HCT116 (cell line): ENCODE data around the gene SAP130. TPM values are rescaled to one million over a fixed set of nuclear protein-coding genes. Genes with fewer than 3 reads are reported as not detected.

Experiments used
- ATAC-seq: fragments of 200-7000 bp; cut with Tn5 transposase; 2 replicates; pipeline ENCODE4 v1.9.1; 2020; ENCODE audit warnings: mild to moderate bottlenecking, moderate library complexity
- BruUV-seq: library from RNA; stranded (reverse); fragments of 400-500 nt; replicated peaks from 2 replicates; lab custom pipeline; 2021; lab: Mats Ljungman, UMichigan
- CTCF ChIA-PET: fragments of 300-600 bp; sonication (Branson Sonifier 250); formaldehyde crosslinking; loops from one replicate; lab custom pipeline; 2021; ENCODE audit warnings: antibody characterized with exemption; lab: Charles Lee
- POLR2A ChIA-PET: fragments of 300-600, 350-600 bp; sonication (Branson Sonifier 250); formaldehyde crosslinking; loops from one replicate; lab custom pipeline; 2021; ENCODE audit warnings: antibody characterized with exemption; lab: Charles Lee
- RAD21 ChIA-PET, 2 experiments: fragments of 300-600 bp; sonication (Branson Sonifier 250); formaldehyde crosslinking; loops; one replicate each; lab custom pipeline; 2023; ENCODE audit warnings: low total read pairs in 2 of 2; ENCODE audit not compliant: uncharacterized antibody in 2 of 2, unreplicated experiment in 2 of 2, low non-redundant PET in 1 of 2; lab: Charles Lee
- DNase-seq: peaks from one replicate; pipeline ENCODE4 v3.0.0-alpha.2; 2010; ENCODE audit warnings: low read depth, low spot score
- H2AFZ ChIP-seq: fragments of 200-600 bp; shearing (Covaris generic), sonication (generic); 2 replicates; pipeline ENCODE4 v1.6.1; 2017; ENCODE audit warnings: low read depth, mixed run types, mixed read lengths, antibody characterized with exemption, low read length; ENCODE audit not compliant: poor library complexity, severe bottlenecking
- H3K27ac ChIP-seq: 2 replicates; pipeline ENCODE4 v1.5.1; 2012; ENCODE audit warnings: low read depth, low read length
- H3K27me3 ChIP-seq: fragments of 200-600 bp; sonication (generic); 2 replicates; pipeline ENCODE4 v1.6.1; 2016; ENCODE audit warnings: mixed run types, low read length, mixed read lengths; ENCODE audit not compliant: insufficient read depth
- H3K36me3 ChIP-seq, 2 experiments: fragments of 200-500 bp in 1 of 2; fragments of 200-600 bp in 1 of 2; sonication (Bioruptor generic) in 1 of 2; sonication (generic) in 1 of 2; 2 replicates each; pipeline versions ENCODE4 v1.5.1 to v1.6.1; 2014 to 2016; ENCODE audit warnings: low read length in 2 of 2, inconsistent platforms in 1 of 2, mixed read lengths in 1 of 2, mixed run types in 1 of 2; ENCODE audit not compliant: insufficient read depth in 2 of 2, control insufficient read depth in 1 of 2
- H3K4me1 ChIP-seq, 2 experiments: fragments of 200-600 bp in 1 of 2; sonication (generic) in 1 of 2; 2 replicates each; pipeline versions ENCODE4 v1.5.1 to v1.6.1; 2012 to 2017; ENCODE audit warnings: low read length in 2 of 2, inconsistent platforms in 1 of 2, mild to moderate bottlenecking in 1 of 2, mixed read lengths in 1 of 2, mixed run types in 1 of 2, moderate library complexity in 1 of 2; ENCODE audit not compliant: insufficient read depth in 2 of 2, control insufficient read depth in 1 of 2
- H3K4me2 ChIP-seq: fragments of 200-600 bp; sonication (generic); 2 replicates; pipeline ENCODE4 v1.6.1; 2017; ENCODE audit warnings: mixed run types, low read length, mixed read lengths
- H3K4me3 ChIP-seq, 2 experiments: fragments of 200-600 bp in 1 of 2; sonication (generic) in 1 of 2; replicated peaks in 1 of 2; 2 replicates each; pipeline ENCODE4 v1.5.1; 2011 to 2016; ENCODE audit warnings: low read length in 2 of 2, control low read depth in 1 of 2, low read depth in 1 of 2, mild to moderate bottlenecking in 1 of 2, mixed read lengths in 1 of 2, mixed run types in 1 of 2
- H3K79me2 ChIP-seq: fragments of 200-600 bp; sonication (generic); 2 replicates; pipeline ENCODE4 v1.6.1; 2017; ENCODE audit warnings: mild to moderate bottlenecking, mixed run types, low read length, moderate library complexity, mixed read lengths; ENCODE audit not compliant: insufficient read depth
- H3K9ac ChIP-seq: fragments of 200-600 bp; sonication (generic); 2 replicates; pipeline ENCODE4 v1.6.1; 2016; ENCODE audit warnings: low read length, mixed read lengths
- H3K9me2 ChIP-seq: fragments of 200-600 bp; sonication (generic), shearing (Covaris generic); 2 replicates; pipeline ENCODE4 v1.6.1; 2017; ENCODE audit warnings: mixed run types, mild to moderate bottlenecking, moderate library complexity; ENCODE audit not compliant: insufficient read depth
- H3K9me3 ChIP-seq, 2 experiments: fragments of 200-500 bp in 1 of 2; fragments of 200-600 bp in 1 of 2; sonication (Bioruptor generic) in 1 of 2; sonication (generic) in 1 of 2; 2 replicates each; pipeline ENCODE4 v1.6.1; 2014 to 2017; ENCODE audit warnings: low read length in 2 of 2, mixed read lengths in 2 of 2, inconsistent platforms in 1 of 2, low read depth in 1 of 2, mild to moderate bottlenecking in 1 of 2, mixed run types in 1 of 2, moderate library complexity in 1 of 2; ENCODE audit not compliant: control insufficient read depth in 1 of 2, insufficient read depth in 1 of 2
- H4K20me1 ChIP-seq: fragments of 200-600 bp; sonication (generic), shearing (Covaris generic); 2 replicates; pipeline ENCODE4 v1.6.1; 2017; ENCODE audit warnings: mixed run types, mild to moderate bottlenecking, moderate library complexity; ENCODE audit not compliant: insufficient read depth
- EGR1 ChIP-seq: IDR thresholded peaks from 2 replicates; pipeline ENCODE4 v1.6.1; 2012; ENCODE audit warnings: low read depth
- TCF7L2 ChIP-seq: IDR thresholded peaks from 2 replicates; pipeline ENCODE4 v1.7.0; 2011; ENCODE audit warnings: borderline replicate concordance, inconsistent platforms; ENCODE audit not compliant: insufficient read depth, insufficient read length; ENCODE audit errors: extremely low read depth
- intact Hi-C: fragments of 100-400 bp; cut with micrococcal nuclease; formaldehyde crosslinking; loops from 2 replicates; pipeline ENCODE4 v1.10.0; 2022
- total RNA-seq: library from RNA; stranded (reverse); gene quantifications from one replicate; pipeline ENCODE4 v1.2.1, GENCODE V29; 2021; ENCODE audit not compliant: unreplicated experiment
- TF ChIP-seq, protein P1 (sequence below): IDR thresholded peaks from 2 replicates; pipeline ENCODE4 v1.6.1; 2011; ENCODE audit warnings: mild to moderate bottlenecking, low read length, moderate library complexity; ENCODE audit not compliant: insufficient replicate concordance; ENCODE audit errors: extremely low read depth
- TF ChIP-seq, protein P2 (sequence below): IDR thresholded peaks from 2 replicates; pipeline ENCODE4 v1.6.1; 2012; ENCODE audit warnings: low read depth

SAP130 gene
- total RNA-seq, 1 experiment from 2014 or later = 29.5 TPM

DNA sequence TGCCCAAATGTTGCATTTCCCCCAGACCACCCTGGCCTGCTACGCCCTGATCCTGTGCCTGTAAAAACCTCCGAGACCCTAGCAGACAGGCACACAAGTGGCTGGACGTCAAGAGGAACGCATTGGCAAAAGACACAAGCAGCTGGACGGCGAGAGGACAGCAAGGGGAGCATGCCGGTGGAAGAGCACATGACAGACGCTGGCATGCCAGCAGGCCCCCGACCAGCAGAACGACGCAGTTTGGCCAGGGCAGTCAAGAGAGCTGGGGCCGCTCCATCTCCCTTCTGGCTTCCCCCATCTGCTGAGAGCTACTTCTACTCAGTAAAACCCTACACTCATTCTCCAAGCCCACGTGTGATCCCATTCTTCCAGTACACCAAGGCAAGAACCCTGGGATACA lies 42.1 kb downstream of the SAP130 start:
- H3K27ac ChIP-seq = no peak overlapping the region
- H3K4me1 ChIP-seq = no peaks in the 10 kb centered on the region
- no peaks in the 10 kb centered on the region; the same call in 1 of the 2 replicates for H4K20me1 ChIP-seq
- no peaks in the 10 kb centered on the region for H3K9me3 ChIP-seq
- no peaks in the 10 kb centered on the region for H3K79me2 ChIP-seq
- CTCF ChIA-PET = no interaction called here
- no peak for TF ChIP-seq TCF7L2
- TF ChIP-seq, protein P1, sequence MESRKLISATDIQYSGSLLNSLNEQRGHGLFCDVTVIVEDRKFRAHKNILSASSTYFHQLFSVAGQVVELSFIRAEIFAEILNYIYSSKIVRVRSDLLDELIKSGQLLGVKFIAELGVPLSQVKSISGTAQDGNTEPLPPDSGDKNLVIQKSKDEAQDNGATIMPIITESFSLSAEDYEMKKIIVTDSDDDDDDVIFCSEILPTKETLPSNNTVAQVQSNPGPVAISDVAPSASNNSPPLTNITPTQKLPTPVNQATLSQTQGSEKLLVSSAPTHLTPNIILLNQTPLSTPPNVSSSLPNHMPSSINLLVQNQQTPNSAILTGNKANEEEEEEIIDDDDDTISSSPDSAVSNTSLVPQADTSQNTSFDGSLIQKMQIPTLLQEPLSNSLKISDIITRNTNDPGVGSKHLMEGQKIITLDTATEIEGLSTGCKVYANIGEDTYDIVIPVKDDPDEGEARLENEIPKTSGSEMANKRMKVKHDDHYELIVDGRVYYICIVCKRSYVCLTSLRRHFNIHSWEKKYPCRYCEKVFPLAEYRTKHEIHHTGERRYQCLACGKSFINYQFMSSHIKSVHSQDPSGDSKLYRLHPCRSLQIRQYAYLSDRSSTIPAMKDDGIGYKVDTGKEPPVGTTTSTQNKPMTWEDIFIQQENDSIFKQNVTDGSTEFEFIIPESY = no peak
- TF ChIP-seq, protein P2, sequence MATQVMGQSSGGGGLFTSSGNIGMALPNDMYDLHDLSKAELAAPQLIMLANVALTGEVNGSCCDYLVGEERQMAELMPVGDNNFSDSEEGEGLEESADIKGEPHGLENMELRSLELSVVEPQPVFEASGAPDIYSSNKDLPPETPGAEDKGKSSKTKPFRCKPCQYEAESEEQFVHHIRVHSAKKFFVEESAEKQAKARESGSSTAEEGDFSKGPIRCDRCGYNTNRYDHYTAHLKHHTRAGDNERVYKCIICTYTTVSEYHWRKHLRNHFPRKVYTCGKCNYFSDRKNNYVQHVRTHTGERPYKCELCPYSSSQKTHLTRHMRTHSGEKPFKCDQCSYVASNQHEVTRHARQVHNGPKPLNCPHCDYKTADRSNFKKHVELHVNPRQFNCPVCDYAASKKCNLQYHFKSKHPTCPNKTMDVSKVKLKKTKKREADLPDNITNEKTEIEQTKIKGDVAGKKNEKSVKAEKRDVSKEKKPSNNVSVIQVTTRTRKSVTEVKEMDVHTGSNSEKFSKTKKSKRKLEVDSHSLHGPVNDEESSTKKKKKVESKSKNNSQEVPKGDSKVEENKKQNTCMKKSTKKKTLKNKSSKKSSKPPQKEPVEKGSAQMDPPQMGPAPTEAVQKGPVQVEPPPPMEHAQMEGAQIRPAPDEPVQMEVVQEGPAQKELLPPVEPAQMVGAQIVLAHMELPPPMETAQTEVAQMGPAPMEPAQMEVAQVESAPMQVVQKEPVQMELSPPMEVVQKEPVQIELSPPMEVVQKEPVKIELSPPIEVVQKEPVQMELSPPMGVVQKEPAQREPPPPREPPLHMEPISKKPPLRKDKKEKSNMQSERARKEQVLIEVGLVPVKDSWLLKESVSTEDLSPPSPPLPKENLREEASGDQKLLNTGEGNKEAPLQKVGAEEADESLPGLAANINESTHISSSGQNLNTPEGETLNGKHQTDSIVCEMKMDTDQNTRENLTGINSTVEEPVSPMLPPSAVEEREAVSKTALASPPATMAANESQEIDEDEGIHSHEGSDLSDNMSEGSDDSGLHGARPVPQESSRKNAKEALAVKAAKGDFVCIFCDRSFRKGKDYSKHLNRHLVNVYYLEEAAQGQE = no peak
- no peak for TF ChIP-seq EGR1
- POLR2A ChIA-PET = no interaction called here
- H3K36me3 ChIP-seq = peaks cover 19 to 42% of the 10 kb centered on the region in 2 experiments
- no peaks in the 10 kb centered on the region for H3K27me3 ChIP-seq
- RAD21 ChIA-PET = no interaction called here
- H2AFZ ChIP-seq = no peak overlapping the region
- intact Hi-C loops = no loop called here
- DNase-seq (no peak), ATAC-seq (no peak)
- no peak overlapping the region for H3K9ac ChIP-seq
- no peaks in the 10 kb centered on the region for H3K9me2 ChIP-seq
- H3K4me2 ChIP-seq = no peak overlapping the region
- no TSS peak for BruUV-seq
- H3K4me3 ChIP-seq = no peak overlapping the region
